Endothelial cell of umbilical vein (primary cell): ENCODE results near the gene ADARB1.

Experiments used
- EZH2 ChIP-seq: IDR thresholded peaks from 2 replicates; pipeline ENCODE4 v1.6.1; 2012; ENCODE audit warnings: borderline replicate concordance, low read depth, mild to moderate bottlenecking, moderate library complexity, low read length, inconsistent platforms; ENCODE audit not compliant: severe bottlenecking
- FOS ChIP-seq: IDR thresholded peaks from 2 replicates; pipeline ENCODE4 v1.6.1; 2011; ENCODE audit warnings: mild to moderate bottlenecking, low read length, moderate library complexity, borderline replicate concordance; ENCODE audit not compliant: insufficient read depth
- JUN ChIP-seq: IDR thresholded peaks from 2 replicates; pipeline ENCODE4 v1.6.1; 2011; ENCODE audit warnings: borderline replicate concordance, low read depth; ENCODE audit not compliant: insufficient read length, insufficient read depth
- MYC ChIP-seq: IDR thresholded peaks from one replicate; pipeline ENCODE4 v1.6.1; 2011; ENCODE audit warnings: mild to moderate bottlenecking, low read depth, low read length
- POLR2A ChIP-seq: IDR thresholded peaks from 2 replicates; pipeline ENCODE4 v1.6.1; 2012; ENCODE audit warnings: low read depth, mild to moderate bottlenecking, control low read depth, low read length
- POLR2AphosphoS5 ChIP-seq: IDR thresholded peaks from 2 replicates; pipeline ENCODE4 v1.6.1; 2012; ENCODE audit warnings: low read depth, mild to moderate bottlenecking, control low read depth, low read length, moderate library complexity; ENCODE audit not compliant: insufficient read depth
- TF ChIP-seq, protein P1 (sequence below), 2 donors: IDR thresholded peaks; 1 replicate in 1 of 2; 2 replicates in 1 of 2; pipeline ENCODE4 v1.5.1; 2011; ENCODE audit warnings: low read length in 2 of 2, mild to moderate bottlenecking in 2 of 2, moderate library complexity in 2 of 2, control low read depth in 1 of 2, inconsistent platforms in 1 of 2, low read depth in 1 of 2; ENCODE audit not compliant: insufficient read depth in 1 of 2; ENCODE audit errors: extremely low read depth in 1 of 2
- TF ChIP-seq, protein P2 (sequence below): IDR thresholded peaks from 2 replicates; pipeline ENCODE4 v1.6.1; 2011; ENCODE audit not compliant: insufficient read depth, insufficient read length

DNA sequence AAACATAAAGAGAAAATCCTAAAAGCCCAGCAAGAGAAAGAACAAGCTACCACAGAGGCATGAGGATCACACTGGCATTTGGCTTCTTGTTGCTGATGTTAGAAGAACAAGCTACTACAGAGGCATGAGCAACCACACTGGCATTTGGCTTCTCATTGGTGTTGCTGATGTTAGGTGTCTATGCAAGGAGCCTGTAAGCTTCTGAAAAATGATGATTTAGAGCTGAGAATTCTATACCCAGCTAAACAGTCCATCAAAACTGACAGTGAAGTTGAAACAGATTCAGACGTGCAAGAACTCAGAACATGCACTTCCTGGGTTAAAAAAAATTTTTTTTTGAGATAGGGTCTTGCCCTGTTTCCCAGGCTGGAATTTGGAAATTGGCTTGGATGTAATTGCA lies 37.8 kb upstream of the ADARB1 start:
- TF ChIP-seq POLR2A, result no peak
- TF ChIP-seq, protein P1, sequence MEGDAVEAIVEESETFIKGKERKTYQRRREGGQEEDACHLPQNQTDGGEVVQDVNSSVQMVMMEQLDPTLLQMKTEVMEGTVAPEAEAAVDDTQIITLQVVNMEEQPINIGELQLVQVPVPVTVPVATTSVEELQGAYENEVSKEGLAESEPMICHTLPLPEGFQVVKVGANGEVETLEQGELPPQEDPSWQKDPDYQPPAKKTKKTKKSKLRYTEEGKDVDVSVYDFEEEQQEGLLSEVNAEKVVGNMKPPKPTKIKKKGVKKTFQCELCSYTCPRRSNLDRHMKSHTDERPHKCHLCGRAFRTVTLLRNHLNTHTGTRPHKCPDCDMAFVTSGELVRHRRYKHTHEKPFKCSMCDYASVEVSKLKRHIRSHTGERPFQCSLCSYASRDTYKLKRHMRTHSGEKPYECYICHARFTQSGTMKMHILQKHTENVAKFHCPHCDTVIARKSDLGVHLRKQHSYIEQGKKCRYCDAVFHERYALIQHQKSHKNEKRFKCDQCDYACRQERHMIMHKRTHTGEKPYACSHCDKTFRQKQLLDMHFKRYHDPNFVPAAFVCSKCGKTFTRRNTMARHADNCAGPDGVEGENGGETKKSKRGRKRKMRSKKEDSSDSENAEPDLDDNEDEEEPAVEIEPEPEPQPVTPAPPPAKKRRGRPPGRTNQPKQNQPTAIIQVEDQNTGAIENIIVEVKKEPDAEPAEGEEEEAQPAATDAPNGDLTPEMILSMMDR (IDR thresholded peaks at IDR 0.05; ENCODE audit: extremely low read depth in 1 of 2, insufficient read depth in 1 of 2, low read depth in 1 of 2, low read length in 2 of 2), result no peak
- no peak for TF ChIP-seq EZH2
- no peak for TF ChIP-seq POLR2AphosphoS5
- TF ChIP-seq, protein P2, sequence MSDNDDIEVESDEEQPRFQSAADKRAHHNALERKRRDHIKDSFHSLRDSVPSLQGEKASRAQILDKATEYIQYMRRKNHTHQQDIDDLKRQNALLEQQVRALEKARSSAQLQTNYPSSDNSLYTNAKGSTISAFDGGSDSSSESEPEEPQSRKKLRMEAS, result no peak
- no peak for TF ChIP-seq JUN
- TF ChIP-seq FOS, result no peak
- TF ChIP-seq MYC, result no peak
